ENCODE data around the gene WDFY3.
"Not testable (repeated sequence)": the region's sequence is repeated elsewhere in the genome, so short reads cannot be mapped to it uniquely, and the experiment has no call there.

Gene WDFY3

DNA sequence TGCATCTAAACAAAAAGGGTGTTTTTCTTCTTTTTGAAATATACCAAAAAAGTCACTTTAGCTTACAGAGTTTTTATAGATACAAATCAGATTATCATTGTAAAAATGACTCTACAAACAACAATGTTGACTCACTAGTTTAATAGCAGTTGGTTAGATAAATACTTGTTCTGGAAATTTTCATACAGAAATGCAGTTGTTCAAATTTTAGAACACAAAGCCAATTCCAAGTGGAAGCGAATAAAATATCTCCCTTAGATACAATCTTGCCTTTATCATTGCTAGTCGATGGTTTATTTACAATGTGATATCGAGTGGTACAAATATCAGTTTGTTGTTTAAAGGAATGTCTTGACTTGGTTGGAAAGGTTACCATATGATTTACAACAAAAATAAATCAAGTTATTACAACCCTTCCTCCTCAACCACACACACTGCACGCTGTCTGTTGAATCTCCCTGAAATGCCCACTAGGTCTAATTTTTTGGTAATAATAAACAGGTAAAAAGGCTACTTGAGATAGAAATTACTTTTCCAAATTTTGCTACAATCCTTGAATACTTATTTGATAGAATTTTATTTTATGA lies 268.8 kb downstream of the WDFY3 start:
- no peak for DNase-seq

DNA sequence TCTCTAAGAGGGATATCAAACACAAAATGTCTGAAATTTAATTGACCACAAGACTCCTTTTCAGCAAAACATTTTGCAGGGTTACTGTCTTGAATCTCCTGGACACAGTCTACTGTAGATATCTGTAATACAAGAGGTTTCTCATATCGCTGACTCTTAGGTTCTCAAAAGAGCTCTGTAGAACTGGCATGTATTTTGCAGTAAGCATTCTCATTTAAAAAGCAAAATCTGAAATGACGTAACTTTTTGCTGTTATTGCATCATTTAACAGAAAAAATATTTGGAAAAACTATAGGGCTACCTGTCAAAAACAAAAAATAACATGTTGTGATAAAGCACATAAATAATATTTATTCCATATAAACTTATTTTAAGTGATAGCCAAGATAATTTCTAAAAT lies 269.3 kb downstream of the WDFY3 start:
- DNase-seq, result no peak

DNA sequence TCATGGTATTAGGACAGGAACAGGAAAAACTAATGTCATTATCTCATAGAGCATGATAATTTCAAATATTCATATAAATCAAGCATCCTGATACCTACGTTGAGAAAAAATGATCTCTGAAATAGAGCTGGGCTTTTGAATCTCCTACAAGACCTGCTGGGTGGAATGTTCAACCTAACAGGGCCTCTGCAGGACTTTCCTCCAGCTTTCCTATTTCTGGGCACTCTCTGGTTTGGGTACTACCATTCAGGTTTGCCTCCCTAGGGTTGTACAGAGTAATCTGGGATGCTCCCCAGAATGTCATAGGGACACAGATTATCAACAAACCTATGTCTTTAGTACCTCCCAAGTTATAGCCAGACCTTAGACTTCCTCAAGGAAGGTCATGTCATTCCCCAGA lies 274.7 kb downstream of the WDFY3 start:
- DNase-seq, result no peak

DNA sequence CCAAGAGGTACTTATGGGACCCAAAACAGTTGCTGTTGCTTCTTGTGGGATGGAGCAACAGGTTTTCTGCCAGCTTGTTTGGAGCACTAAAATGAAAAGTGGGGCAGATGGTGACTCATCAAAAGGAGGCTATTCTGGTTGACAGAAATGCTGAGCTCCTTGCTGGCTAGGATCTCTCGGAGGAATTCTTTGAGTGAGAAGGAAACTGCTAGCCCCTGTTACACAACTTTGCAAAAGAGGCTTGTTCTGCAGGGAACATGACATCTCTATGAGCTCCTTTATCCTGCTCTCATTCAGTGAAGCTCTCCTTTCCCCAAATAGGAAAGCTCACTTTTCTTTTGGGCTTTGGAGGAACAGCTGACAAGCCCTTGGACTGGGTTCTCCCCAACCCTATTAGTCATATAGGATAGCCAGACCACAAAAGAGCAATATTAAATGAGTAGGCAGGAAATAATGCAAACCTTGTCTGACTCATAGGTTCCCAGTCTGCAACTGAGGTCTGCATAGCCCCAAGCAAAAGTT lies 275.3 kb downstream of the WDFY3 start:
- no peak for DNase-seq

DNA sequence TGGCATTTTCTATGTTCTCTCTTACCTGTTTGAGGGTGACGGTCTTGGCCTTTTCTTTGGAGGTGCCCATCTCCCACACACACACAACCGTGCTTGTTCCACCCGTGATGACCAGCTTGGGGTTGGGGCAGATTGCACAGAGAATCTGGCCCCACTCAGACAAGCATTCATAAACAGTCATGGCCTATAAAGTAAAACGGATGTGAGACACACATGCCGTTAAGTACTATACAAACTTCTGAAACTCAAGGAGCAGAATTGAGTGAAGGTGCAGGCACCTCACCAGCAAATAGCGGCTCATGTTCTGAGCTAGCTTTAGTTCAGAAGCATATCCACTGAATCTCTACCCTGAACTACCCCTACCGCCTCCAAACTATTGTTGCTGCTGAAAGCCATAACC lies 276.0 kb downstream of the WDFY3 start:
- no peak for DNase-seq

DNA sequence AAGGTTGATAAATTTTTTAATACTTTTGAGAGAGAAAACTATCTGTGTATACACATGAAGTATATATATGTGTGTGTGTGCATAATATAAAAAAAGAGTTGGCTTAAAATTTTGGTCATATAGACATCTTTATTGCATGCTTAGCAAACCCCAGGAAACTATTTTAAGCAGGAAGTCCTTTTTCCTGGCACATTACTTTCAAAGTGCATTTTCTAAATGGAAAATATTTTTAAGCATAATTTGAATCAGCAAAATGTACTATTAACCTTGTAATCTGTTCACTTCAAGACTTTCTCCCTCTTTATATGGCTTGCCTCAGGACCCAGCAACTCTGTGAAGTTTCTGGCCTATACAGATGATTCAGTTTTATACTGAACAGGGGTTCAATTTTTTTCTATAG lies 277.3 kb downstream of the WDFY3 start:
- no peak for DNase-seq

DNA sequence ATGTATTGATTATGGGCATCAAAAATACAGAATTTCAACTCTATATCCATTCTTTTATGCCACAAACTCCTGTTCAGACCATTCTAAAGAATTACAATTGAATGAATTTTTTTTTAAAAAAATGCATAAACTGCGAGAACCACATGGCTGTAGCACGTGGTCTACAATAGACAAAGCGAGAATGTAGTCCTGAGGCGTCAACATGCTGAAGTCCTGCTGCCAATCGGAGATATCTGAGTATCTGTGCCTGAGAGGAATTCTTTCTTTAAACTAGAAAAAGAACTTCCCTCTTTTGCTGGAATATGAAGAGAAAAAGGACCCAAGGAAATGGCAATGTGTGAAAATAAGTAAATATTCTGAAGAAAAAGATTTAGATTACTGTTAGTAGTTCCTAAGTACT lies 277.9 kb downstream of the WDFY3 start:
- no peak for DNase-seq

DNA sequence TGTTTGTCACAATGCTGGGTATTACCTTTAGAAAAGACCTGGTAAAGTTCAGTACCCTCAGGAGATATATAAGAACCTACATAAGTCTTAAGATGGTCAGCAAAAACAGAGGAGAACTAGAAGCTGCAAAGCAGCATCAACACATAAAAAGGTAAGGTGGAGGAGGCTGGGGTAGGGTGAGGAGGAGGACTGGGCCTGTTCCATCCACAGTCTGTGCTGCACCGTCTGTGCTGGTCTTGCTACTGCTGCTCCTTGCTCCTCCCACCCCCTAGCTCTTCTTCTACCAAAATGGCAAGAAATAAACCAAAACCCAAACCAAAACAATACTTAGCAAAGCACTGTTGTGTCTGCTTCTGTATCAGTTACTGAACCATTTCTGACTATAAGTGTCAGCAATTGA lies 281.4 kb downstream of the WDFY3 start:
- DNase-seq, result no peak

DNA sequence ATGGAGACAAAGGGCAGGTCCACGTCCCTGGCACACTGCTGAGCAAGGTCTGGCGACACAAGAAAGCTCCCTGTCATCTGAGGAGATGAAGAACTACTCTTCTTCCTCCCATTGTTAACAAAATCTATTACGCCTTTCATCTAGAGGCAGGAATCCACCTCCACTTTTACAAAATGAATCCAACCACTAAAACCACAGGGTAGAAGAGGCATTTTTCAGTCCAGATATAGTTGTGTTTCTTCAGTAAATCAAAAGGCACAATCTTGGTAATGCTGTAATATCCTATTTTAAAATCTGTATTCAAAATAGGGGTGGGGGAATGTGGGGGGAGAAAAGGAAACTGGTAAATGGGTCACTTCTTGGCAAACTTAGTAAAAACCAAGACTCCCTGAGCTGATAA lies 282.1 kb downstream of the WDFY3 start:
- no peak for DNase-seq

DNA sequence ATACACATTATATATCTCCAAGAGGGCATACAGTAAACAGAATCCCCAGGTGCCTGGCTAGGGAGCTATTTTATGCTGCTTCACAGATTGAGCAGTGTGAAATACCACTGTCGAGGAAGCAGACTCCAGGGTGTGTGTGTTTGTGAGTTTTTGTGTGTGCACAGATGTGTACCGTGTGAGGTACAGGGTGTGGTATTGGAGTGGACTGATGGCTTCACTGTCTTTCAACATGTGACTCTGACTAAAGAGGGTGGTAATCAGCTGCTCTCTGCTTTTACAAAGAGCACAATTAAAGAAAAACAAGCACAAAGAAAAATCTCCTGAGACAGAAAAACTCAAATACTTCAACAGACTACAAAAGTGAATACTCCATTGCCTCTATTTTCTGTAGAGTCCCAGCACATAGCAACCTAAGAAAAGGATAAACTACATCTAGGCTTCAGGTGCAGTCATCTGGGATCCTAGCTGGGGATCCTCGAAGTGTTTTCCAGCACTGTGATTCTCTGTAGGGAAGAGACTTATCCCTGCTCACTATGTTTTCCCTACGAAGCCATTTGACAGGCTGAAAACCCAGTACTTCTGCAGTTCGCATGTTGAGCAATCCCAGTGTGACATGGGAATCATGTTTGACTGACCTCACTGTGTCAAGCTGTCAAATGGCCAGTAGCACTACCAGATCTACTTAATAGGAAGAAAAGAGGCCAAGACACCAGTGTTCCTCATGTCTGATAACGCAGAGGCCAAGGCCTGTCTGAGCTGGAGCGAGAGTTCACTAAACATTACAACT lies 283.2 kb downstream of the WDFY3 start:
- no peak for DNase-seq

DNA sequence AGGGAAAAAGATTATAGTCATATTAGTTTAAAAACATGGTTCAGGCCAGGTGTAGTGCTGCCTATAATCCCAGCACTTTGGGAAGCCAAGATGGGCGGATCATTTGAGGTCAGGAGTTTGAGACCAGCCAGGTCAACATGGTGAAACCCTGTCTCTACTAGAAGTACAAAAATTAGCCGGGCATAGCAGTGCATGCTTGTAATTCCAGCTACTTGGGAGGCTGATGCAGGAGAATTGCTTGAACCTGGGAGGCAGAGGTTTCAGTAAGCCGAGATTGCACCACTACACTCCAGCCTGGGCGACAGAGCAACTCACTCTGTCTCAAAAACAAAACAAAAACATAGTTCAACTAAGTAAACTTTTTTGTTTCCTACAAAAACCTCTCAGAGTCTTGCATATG lies 283.8 kb downstream of the WDFY3 start:
- DNase-seq, result not testable (repeated sequence)

DNA sequence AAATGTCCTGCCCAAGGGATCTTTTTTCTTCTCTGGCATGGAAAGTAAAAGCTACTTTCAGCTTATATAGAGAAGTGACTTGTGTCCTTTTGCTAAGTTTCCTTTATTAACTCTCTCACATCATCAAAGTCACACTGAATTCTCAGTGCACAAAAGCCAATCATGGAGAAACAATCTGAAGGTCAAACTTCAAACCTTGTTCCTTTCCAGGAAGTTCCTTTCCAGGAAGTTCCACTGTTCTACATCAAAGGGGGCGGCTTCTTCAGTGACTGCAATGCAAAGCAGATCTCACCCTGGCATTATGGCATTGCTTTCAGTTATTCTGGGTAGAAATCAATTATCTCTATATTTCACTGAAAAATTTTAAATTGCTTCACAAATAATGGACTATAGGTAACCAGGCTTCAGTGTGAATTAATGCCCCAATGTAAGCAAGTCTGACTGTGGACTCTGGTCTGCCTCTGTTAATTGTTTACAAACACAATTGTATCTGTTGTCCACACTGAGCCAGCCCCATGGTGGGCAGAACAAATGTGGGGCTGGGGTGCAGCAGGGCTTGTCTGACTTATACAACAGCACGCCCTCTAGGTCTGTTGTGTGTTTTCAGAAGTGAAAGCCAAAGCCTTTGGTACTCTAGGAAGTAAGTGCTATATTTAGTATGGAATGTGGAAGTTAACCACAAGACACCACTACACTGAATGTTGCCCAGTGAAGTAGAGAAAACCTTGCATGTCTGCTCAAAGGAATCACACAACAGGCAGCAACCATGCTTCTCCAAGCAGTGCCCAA lies 284.8 kb downstream of the WDFY3 start:
- no peak for DNase-seq

DNA sequence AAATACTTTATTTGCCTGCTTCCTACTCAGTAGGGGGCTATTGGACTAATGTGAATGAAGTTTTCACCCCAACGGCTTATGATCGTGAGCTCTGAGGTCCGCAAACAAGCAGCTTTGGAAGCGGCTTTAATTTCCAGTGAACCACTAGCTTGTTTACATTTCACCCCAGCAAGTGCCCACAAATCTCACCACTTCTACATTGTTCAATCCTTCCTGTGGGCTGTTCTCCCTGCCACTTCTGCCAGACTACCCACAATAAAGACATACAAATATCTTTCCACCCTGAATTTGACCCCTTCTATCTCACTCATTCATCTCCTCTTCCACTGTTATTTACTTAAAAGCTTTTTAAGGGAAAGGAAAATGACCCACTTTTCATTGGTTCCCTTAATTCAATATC lies 285.5 kb downstream of the WDFY3 start:
- DNase-seq, result no peak

DNA sequence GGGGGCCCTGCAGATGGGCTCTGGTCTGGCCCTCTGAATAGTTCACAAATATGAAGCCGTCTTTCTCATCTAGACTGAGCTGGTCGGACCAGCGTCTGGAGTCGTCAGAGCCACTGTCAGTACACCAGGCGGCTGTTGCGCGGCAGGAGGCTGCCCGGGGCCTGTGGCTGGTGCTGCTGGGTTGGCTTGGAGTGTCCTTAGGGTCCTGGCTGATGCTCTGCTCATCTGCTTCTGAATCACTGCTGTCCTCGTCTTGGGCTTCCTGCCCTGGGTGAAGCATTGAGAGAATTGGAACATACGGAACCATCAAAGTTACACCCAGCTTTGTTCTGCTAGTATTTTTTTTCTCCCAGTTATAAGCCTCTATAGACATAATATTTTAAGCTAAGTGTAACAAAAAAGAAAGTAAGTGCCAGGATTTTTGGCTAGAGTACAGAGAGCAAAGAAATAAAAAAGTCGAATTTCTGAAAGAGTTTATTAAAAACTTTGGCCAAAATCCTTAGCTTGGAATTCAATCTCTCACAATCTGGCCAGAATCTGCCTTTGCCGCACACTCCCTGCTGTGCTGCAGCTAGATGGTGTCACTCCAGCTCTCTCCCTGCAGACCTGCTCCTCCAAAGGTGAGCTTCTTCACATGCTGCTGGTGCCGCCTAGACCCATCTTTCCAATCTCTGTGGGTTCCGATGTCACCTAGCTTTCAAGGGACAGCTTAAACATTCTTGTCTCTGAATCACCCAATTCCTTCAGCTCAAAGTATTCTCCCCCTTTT lies 287.3 kb downstream of the WDFY3 start:
- no peak for DNase-seq

DNA sequence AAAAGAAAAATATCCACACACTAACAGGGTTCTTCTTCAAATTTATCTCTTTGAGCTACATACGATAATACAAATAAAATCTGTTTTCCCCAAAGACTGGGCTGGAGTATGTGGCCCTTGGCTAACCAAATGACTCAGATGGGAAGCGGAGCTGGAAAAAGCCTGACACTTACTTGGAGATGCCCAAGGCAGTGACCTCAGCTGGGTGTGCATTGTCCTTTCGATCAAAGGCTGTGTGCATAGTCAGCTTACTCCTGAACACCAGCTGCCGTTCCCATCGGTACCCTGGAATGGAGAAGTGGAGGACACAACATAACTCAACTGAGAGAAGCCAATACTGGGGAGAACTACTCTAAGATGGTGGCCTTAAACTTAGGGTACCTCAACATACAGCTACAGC lies 288.5 kb downstream of the WDFY3 start:
- no peak for DNase-seq

DNA sequence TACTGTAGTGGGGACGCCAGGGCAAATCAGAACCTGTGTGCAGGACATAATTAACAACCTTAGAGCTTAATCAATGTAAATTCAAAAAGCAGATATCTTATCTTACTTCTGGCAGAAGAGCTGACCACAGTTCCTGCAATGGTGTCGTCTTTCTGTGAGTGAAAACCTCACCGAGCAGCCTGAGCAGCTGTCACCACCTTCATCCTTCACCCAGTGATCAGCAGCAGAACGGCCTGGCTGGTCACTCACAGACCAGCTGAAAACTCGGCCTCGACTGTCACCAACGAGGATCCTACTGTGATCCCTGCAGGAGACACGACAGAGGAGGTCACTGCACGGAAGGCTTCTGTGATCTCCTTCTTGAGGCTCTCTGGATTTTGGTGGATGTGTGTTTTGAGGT lies 289.4 kb downstream of the WDFY3 start:
- DNase-seq, result no peak

DNA sequence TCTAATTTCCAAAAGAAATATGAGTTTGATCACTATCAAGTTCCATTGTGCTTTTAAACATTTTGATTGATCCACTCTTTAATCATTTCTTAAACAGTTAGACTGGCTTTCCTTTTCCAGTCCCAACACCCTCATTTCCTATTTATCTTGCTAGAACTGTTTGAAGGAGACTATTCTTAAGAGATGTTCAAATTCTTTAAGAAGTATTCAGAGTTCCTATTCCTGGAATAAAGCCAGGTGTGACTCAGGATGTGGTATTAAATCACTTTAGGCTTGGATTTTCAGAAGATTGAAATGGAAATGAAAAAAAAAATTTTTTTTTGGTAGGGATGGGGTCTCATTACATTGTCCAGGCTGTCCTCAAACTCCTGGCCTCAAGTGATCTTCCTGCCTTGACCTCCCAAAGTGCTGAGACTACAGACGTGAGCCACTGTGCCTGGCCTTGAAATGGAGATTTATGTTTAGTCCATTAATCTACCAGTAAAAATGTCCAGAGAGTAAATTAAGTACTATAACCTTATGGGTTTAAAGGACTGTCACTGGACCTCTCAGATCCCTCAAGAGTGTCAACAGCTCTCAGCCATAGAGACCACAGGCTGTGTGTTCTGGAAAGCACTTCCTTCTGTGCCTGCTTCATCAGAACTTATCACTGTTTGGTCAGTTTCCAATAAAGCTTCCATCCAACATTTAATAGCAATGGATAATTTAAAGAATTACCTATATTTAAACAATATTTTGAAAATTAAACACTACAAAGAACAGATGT lies 292.8 kb downstream of the WDFY3 start:
- no peak for DNase-seq

DNA sequence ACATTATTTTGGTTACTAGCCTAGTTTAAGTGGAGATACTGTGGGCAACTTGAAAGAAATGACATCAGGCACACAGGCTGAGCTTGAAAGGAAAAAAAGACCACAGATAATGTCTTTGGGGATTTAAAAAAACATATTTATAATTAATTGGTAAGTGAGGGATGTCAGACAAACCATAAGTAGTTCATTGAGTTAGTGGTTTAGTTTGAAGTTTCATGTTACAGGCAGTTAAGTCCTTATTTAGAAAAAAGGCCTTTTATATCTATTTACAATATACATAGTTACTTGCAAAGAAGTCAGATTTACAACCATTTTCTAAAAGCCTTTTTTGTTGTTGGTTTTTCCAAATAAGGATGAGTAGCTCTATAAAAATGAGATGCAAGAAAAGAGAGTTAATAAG lies 294.3 kb downstream of the WDFY3 start:
- DNase-seq, result no peak

DNA sequence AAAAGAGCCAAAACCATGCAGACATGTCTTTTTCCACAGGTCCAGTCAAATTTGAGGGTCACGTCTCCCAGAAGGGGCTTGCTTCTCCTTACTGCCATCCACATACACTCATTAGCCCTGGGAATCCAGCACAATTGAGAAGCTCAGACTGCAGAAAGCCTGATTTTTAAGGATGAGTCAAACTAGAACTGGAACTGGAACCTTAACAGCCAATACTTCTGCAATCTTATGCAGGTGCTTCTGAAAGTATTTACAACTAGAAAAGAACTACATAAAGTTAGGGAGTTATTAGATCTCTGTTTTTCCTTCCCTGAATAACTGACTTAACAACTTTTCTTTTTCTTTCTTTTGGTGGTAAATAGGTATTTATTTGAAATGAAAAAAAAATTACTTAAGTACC lies 297.3 kb downstream of the WDFY3 start:
- no peak for DNase-seq

DNA sequence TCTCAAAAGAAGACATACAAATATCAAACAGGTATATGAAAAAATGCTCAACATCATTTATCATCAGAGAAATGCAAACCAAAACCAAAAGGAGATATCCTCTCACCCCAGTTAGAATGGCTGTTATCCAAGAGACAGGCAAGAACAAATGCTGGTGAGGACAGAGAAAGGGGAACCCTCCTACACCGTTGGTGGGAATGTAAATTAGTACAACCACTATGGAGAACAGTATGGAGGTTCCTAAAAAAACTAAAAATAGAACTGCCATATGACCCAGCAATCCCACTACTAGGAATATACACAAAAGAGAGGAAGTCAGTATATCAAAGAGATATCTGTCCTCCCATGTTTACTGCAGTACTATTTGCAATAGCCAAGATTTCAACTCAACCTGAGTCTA lies 300.1 kb downstream of the WDFY3 start:
- DNase-seq, result no peak

DNA sequence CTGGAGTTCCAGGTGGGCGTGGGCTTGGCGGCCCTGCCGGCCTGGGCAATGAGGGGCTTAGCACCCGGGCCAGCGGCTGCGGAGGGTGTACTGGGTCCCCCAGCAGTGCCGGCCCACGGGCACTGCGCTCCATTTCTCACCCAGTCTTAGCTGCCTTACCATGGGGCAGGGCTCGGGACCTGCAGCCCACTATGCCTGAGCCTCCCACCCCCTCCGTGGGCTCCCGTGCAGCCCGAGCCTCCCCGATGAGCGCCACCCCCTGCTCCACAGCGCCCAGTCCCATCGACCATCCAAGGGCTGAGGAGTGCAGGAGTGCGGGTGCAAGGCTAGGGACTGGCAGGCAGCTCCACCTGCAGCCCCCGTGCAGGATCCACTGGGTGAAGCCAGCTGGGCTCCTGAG lies 301.7 kb downstream of the WDFY3 start:
- not testable (repeated sequence) for DNase-seq

DNA sequence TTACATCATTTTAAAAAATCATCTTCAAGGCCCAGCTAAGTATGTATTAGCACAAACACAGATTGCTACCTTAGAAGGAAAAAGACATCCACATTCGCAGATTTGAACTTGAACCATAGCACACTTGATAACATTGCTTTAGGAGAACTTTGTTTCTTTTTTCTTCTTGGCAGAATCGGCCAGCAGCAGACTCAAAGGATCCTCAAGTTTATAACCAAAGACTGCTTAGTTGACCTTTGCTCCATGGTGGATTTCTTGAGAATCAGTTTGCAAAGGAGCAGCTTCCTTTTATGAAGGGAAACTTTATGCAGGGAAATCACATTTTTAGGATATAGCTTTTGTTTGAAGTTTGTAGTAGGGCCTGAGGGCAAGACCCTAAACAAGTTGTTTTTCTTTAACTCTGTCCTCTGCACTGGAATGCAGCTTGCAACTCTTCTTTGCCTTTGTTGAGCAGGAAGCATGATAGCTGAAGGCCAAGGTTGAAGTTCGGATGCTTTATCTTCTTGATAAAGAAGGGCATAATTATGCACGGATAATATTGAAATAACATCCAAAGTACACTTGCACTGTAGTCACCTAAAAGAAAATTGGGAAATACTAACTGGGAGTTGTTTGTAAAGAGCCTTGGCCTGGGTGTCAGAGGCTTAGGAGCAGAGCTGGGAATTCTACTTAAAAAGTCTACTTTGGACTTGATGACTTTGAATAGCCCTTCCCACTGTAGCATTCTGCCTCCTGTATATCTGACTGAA lies 305.1 kb downstream of the WDFY3 start:
- no peak for DNase-seq
